Omental fat pad (tissue), 4 donors: Measurements from ENCODE around the gene MRPL10. TPM values are rescaled to one million over a fixed set of nuclear protein-coding genes. Genes with fewer than 3 reads are reported as not detected.
A peak's percentile ranks its signal among the peaks of the same experiment; 100 is the strongest.

Experiments
- ATAC-seq: fragments of 150-250 bp; one replicate; pipeline ENCODE4 v1.9.1; 2016; ENCODE audit warnings: mild to moderate bottlenecking, moderate library complexity; ENCODE audit not compliant: low FRiP score
- DNase-seq: peaks from one replicate; pipeline ENCODE4 v3.0.0-alpha.2; 2019; ENCODE audit warnings: low spot score
- total RNA-seq, 4 donors: library from RNA; depleted of rRNA; stranded (reverse); fragments of >200 nt; gene quantifications; one replicate each; pipeline ENCODE4 v1.1.0, GENCODE V29; 2016
- TF ChIP-seq, protein P1 (sequence below), 3 donors: fragments of 450-650 bp; IDR thresholded peaks; one replicate each; pipeline ENCODE4 v1.5.1; 2016 to 2017; ENCODE audit warnings: antibody characterized with exemption in 3 of 3, mild to moderate bottlenecking in 3 of 3, moderate library complexity in 2 of 3

Gene MRPL10
- total RNA-seq, 4 donors from 2014 or later, result 23.1 to 50.5 (median 36.8) TPM

DNA sequence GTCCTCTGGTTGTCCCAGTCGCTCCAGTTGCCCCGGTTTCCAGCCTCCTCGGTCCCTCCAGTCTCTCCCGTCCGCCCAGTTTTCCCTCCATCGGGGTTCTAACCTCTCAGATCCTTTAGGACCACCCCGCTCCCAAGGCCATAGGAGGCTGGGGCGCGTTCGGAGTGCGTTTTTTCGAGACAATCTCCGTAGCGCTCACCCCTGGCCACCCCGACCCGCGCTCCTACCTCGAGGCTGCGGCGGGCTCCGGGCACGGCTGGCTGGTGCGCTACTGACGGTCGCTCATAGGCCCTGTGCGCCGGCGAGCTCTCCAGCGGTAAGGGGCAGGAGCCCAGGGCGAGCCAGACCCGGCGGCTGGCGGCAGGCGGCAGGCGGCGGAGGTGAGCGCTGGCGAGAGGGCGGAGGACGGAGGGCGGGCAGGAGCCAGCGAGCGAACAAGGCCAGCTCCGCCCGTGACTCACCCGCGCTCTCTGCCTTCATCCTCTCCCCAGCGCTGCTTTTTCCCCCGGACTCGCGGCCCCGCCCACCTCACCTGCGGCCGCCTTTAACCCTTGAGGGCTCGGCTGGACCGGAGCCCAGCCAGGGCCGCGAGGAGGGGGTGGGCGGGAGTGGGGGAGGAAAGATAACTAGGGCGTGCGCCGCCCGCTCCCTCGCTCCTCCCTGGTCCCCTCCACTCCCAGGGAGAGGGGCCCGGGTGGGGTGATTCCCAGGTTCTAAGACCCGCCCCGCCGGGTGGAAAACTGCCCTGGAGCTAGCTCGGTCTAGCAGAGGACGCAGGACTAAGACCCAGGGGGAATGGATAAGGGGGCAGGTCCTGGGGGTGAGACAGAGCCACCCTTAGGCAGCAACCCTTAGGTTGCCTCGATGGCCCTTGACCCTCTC lies 19.6 kb upstream of the MRPL10 start, which contains the start of gene SP6:
Gene SP6, minus strand, starts transcription at position 472 of the 882 bp plus-strand sequence. CDS start 2,734 bp downstream, outside the sequence.
- peak; percentile 34 for DNase-seq
- TF ChIP-seq, protein P1, sequence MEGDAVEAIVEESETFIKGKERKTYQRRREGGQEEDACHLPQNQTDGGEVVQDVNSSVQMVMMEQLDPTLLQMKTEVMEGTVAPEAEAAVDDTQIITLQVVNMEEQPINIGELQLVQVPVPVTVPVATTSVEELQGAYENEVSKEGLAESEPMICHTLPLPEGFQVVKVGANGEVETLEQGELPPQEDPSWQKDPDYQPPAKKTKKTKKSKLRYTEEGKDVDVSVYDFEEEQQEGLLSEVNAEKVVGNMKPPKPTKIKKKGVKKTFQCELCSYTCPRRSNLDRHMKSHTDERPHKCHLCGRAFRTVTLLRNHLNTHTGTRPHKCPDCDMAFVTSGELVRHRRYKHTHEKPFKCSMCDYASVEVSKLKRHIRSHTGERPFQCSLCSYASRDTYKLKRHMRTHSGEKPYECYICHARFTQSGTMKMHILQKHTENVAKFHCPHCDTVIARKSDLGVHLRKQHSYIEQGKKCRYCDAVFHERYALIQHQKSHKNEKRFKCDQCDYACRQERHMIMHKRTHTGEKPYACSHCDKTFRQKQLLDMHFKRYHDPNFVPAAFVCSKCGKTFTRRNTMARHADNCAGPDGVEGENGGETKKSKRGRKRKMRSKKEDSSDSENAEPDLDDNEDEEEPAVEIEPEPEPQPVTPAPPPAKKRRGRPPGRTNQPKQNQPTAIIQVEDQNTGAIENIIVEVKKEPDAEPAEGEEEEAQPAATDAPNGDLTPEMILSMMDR (IDR thresholded peaks at IDR 0.05), result no peak
- peak; percentile 91 for ATAC-seq

DNA sequence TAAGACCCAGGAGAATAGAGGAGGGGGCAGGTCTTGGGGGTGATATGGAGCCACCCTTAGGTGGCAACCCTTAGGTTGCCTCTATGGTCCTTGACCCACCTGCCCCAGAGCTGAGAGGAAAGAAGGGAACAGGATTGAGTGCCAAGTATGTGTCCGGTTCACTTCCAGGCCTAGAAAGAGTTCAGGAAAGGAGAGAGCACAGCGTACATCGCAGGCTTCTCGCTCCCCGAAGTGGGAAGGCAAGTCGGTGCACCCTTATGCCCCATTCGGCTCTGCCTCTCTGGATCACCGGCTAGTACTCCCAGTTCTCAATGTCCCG lies 19.0 kb upstream of the MRPL10 start:
- TF ChIP-seq, protein P1 (IDR thresholded peaks at IDR 0.05), result no peak
- no peak for ATAC-seq
- DNase-seq, result no peak

DNA sequence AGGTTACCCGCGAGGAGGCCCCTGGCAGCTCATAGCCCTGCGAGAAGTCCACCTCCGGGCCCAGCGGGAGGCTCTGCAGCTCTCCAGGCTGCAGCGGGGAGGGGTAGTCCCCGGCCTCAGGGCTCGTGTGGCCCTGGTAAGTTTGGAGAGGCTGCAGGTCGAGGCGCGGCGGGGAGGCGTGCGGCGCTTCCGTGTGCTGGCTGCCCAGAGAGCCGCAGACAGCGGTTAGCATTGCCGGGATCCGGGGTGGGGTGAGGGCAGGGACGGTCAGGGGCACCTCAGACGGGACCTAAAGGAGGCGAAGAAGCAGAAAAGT lies 16.8 kb upstream of the MRPL10 start:
- TF ChIP-seq, protein P1 (IDR thresholded peaks at IDR 0.05), result no peak
- DNase-seq, result no peak
- ATAC-seq, result no peak

DNA sequence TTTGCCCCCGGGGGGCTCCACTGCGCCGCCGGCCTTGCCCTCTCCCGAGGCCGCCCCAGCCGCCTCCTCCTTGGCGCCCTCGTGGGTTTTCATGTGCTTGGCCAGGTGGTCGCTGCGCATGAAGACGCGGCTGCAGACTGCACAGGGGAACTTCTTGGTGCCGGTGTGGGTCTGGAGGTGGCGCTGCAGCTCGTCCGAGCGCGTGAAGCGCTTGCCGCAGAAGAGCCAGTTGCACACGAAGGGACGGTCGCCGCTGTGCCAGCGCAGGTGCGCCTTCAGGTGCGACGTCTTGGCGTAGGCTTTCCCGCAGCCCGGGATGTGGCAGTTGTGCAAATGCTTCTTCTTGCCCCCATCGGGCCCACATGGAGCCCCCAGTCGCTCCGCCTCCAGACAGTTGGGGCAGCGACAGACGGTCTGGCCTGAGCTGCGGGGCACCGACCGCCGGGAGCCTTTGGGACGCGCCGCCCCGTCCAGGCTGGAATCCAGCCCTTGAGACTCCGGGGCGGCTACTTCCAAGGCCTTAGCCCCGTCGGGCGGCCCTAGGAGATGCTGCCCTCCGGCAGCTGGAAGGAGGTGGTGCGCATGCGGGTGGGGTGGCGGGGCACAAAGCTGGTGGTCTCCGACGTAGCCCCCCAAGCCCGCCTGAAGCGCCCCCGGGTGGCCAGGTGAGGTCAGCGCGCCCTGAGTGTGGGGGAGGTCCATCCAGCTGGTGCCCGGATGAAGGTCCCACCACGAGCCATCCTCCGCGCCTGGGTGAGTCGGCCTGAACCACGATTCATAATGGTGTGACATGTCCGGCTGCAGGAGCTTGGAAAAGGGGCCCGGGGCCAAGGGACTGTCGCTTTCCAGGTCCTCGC lies 16.2 kb upstream of the MRPL10 start:
- no peak for DNase-seq
- TF ChIP-seq, protein P1 (IDR thresholded peaks at IDR 0.05), result no peak
- ATAC-seq, result no peak

DNA sequence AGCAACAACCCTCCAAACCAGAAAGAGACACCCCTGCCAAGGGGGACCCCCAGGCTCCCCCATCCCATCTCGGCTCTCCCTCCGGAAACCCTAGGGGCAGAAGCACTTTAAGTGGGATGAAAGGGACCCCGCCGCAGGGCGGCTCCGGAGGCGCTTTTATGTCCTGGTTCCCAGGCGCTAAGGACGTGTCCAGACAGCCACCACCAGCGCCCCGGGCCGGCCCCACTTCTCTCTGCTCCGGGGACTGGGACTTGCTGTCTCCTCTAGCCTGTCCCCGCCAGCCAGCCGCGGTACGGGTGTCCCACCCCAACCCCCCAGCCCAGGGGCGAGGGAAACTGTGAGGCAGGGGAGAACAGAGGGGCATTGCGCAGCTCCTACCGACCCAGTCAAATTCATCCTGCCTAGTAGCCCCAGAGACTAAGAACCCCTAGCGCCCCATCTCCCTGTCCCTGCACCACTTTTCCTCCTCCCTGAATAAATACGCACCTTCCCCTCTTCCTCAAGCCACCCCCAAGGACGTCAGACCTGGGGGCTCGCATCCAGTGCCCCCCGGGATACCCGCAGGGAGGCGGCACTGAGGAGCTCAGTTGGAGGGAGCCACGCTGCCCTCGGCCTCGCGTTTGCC lies 15.5 kb upstream of the MRPL10 start:
- DNase-seq, result no peak
- TF ChIP-seq, protein P1 (IDR thresholded peaks at IDR 0.05), result no peak
- ATAC-seq, result no peak

DNA sequence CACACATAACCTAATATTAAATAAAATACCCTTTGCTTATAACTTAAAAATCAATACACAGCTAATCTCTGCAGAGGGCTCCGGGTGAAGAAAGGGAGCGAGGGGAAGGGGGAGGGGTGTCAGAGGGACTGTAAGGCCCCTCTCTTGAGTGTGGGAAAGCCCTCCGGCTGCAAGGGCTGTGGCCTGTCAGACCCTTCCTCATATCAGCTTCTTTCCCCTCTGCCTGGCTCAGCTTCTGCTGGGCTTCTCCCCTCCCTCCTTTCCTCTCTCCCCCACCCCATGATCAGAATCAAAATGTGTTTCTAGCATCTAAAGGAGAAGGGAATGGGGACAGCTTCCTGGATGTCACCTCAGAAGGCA lies 14.4 kb upstream of the MRPL10 start:
- ATAC-seq (no peak), DNase-seq (no peak)
- TF ChIP-seq, protein P1 (IDR thresholded peaks at IDR 0.05), result no peak
